Measurements from ENCODE around the gene ALKBH1. TPM values are rescaled to one million over a fixed set of nuclear protein-coding genes. Genes with fewer than 3 reads are reported as not detected.

The ALKBH1 gene
- total RNA-seq, 1 donor from 2014 or later, result 12.2 TPM

Small RNAs within 50 kb of the gene (small RNA-seq; reads per million reads assigned to genes)
- gene COX6CP11, result not detected

Other genes with a start within 250 kb of the ALKBH1 start
- gene AHSA1, start 249.9 kb downstream of the ALKBH1 start, total RNA-seq, result 79.1 TPM
- gene ISM2, start 209.2 kb downstream of the ALKBH1 start, total RNA-seq, result 0.78 TPM
- gene SPTLC2, start 91.4 kb downstream of the ALKBH1 start, total RNA-seq, result 29.2 TPM
- 59.6 TPM for gene SLIRP, start 80 bp upstream of the ALKBH1 start, total RNA-seq
- gene SNW1, start 53.1 kb upstream of the ALKBH1 start, total RNA-seq, result 57.9 TPM
- 9.4 TPM for gene ADCK1, start 92.1 kb upstream of the ALKBH1 start, total RNA-seq

Measured in occipital lobe (tissue), 2 donors.